Suppressor macrophage treated with lipopolysaccharide for 4 hours (primary cell): ENCODE data around the gene FAM98C.
"Not testable (repeated sequence)": the region's sequence is repeated elsewhere in the genome, so short reads cannot be mapped to it uniquely, and the experiment has no call there.

Experiments used
- DNase-seq: peaks from one replicate; pipeline ENCODE4 v3.0.0-alpha.2; 2020

The FAM98C gene

DNA sequence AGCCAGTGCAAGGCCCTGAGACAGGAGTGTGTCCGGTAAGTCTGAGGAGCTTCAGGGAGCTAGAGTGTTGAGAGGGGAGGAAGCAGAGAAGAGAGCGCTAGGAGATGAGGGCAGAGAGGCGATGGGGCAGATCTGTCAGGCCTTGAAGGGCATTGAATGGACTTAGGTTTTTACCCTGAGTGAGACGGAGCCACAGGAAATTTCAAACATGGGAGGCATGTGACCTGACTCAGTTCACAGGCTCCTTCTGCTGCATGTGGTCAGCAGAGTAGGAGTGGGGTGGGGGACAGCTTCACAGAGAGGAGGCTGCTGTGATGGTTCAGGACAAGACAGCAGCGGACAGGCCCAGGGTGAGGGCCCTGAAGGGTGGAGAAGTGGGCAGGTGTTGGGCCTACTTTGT lies 2.5 kb upstream of the FAM98C start:
- no peak for DNase-seq

DNA sequence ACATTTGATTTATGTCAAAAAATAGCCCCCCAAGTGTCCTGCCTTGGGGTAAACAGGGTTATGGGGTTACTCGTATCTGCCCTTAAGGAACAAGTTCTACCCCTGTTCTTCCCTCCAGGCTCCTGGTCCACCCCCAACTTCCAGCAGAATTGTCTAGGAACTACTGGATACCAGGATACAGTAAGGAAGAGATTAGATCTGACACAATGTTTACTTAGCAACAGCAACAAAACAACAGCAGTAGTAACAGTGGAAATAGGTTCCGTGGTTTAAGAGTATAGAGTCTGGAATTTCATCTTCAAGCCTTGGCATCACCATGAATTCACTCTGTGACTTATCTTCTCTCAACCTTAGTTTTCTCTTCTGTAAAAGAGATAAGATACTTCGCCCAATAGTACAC lies 1.7 kb upstream of the FAM98C start:
- DNase-seq: no peak

DNA sequence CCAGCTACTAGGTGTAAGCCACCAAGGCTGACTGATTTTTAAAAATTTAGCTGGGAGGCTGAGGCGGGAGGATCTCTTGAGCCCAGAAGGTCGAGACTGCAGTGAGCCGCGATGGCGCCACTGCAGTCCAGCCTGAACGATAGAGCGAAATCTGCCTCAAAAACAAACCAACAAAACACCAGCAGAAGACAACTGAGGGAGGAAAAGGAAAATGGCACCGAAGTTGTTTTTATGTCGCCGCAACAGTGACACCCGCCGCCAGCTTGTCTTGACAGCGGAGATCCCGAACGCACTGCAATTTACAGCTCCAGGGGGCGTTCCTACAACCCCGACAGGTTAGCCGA lies 298 bp upstream of the FAM98C start:
- no peak for DNase-seq

DNA sequence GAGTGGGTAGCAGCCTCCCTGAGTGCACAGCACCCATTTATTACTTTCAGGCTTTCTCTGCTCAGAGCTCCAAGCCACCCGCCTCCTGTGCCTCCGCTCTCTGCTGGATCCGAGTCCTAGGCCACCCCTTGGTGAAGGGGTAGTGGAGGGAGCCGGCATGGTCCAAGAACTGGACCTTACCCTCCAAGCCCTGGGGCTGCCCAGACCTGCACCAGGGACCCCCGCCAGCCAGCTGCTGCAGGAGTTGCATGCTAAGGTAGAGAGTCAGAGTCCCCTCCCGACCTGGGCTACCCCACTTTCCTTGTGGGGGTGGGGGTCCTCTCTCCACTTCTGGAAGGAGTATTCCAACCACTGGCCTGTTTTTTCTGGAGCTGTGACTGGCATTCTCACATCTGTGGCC lies 2.0 kb downstream of the FAM98C start:
- no peak for DNase-seq

DNA sequence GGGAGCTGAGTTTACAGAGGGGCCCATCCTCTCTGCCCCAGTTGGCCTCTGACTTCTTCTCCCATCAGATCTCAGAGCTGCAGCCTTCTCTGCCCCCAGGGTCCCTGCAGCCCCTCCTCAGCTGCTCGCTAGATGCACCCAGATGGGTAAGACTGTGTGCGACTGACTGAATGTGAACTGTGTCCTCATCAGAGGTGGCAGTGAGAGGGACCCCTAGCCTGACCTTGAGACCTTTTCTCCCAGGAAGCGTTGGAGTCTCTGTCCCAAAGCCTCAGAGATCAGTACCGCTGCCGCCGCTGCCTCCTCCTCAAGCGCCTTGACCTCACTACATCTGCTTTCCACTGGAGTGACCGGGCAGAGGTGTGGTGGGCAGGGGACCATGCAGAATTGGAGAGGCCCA lies 2.4 kb downstream of the FAM98C start:
- no peak for DNase-seq

DNA sequence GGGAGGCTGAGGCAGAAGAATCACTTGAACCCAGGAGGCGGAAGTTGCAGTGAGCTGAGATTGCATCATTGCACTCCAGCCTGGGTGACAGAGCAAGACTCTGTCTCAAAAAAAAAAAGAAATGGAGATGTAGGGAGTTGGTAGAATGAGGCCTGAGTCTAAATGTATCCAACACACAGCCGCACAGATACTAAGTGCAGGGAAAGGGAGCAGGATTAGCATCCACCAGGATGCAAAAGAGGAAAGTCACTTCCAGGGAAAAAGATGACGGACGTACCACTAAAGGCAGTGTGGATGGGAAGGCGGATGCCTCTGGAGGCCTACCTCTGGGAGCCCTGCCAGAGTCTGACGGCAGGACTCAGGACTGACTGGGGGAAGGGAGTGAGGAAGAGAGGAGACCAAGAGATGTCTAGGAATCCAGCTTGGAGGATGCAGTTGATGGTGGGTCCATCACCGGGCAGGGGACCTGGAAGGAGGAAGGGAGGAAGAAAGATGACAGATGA lies 6.8 kb downstream of the FAM98C start:
- no peak for DNase-seq

DNA sequence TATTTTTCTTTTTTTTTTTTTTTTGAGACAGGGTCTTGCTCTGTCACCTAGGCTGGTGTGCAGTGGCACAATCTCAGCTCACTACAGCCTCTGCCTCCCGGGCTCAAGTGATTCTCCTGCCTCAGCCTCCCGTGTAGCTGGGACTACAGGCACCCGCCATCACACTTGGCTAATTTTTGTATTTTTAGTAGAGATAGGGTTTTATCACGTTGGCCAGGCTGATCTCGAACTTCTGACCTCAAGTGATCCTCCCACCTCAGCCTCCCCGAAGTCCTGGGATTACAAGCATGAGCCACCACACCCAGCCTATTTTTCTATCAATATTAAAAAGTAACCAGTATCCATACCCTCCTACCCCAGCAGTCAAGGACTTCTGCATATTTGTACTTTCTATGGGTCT lies 7.5 kb downstream of the FAM98C start:
- not testable (repeated sequence) for DNase-seq

DNA sequence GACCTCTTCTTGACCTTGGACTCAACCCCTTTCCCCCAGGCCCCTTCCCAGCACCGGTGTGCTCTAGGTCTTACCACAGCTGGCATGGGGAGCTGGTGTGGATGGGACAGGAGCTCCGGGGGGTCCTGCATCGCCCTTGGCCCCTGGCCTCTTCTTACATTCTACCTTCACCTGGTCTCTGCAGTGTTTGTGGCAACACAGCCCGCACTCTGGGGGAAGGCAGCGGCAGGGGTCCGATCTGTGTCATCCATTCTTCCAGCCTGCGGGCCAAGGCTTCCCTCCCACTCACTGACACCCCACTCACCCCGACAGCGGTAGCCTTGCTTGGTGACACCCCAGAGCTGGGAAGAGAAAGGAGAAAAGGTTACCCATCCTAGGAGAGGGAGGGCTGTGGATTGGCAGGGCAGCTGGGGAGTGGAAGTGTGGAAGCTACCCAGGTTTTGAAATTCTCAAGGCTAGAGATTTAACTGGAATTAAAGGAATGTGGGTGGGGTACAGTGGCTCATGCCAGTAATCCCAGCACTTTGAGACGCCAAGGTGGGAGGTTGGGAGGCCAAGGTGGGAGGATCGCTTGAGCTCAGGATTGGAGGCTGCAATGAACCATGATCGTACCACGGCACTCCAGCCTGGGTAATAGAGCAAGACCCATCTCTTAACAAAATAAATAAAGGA lies 8.3 kb downstream of the FAM98C start:
- DNase-seq: no peak

DNA sequence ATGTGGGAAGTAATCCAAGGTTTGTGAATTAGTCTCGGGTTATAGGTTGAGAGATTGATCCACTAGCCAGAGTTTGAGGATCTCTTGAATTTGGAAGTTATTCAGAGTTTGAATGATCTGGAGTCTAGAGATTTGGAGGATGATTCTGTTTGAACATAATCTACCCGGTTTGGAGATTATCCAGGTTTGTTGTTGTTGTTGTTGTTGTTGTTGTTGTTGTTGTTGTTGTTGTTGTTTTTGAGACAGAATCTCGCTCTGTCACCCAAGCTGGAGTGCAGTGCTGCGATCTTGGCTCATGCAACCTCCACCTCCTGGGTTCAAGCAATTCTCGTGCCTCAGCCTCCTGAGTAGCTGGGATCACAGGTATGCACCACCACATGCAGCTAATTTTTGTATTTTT lies 9.0 kb downstream of the FAM98C start:
- not testable (repeated sequence) for DNase-seq

DNA sequence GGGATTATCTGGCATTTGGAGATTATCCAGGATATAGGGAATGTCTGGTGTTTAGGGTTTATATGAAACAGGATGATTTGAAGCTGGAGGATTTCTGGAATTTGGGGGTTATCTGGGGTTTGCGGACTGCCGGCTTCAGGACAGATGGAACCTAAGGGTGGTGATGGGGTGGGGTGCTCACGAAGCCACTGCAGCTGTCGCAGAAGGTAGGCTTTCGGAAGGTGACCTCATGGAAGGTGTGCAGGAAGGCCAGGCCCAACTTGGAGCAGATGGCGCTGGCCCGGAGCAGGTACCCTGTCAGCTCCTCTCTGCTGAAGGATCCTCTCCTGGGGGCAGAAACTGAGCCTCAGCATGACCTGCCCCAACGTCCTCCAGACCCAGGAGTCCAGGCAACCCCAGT lies 9.6 kb downstream of the FAM98C start:
- DNase-seq: no peak

DNA sequence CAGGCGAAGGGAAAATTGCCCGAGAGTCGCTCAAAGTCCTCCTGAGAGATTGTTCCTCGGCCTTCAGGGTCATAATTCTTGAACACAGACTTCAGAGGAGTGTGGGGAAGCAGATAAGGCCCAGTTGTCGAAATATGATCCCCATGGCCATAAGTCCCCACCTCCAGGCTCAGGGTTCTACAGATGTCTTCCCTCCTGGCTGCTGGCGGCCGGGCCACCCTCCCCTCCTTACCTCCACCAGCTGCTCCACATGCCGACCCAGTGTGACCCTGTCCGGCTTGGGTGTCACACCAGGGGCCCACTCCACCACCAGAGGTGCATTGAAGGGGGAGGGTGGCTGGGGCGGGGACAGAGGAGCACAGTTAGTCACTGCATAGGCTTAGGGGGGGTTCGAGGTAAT lies 10.1 kb downstream of the FAM98C start:
- DNase-seq: no peak

DNA sequence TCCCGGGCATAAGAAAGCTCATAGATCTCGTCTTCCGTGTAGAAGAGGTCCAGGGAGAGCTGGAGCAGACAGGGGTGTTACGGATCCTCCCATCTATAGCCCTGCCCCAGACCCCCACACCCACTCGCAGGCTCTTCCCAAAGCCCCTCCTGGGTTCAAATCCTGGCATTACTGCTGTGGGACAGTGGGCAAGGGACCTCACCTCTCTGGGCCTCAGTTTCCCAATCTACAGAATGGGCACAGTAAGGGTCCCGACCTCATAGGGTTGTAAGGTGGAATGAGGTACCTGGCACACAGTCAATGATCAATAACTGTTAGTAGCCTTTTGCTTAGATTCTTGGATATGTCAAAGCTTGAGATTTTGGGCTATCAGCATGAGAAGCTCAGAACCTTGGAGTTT lies 10.5 kb downstream of the FAM98C start:
- no peak for DNase-seq

DNA sequence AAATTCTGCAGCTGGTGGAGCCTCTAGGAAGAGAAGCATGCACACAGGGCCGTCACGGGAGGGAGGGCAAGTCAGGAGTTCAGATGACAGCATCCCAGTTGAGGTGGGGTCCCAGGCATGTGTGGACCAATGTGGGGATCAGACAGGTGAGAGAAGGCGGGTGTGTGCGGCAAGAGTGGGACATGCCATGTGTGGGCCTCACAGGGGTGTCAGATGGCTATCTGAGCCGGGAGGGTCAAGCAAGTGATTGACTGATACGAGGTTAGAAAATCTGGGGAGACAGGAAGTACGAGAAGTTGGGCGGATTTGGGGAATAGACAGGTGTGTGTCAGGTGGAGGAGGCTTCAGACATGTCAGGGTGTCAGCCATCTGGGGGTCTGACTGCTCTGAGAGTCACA lies 14.3 kb downstream of the FAM98C start:
- DNase-seq: no peak

DNA sequence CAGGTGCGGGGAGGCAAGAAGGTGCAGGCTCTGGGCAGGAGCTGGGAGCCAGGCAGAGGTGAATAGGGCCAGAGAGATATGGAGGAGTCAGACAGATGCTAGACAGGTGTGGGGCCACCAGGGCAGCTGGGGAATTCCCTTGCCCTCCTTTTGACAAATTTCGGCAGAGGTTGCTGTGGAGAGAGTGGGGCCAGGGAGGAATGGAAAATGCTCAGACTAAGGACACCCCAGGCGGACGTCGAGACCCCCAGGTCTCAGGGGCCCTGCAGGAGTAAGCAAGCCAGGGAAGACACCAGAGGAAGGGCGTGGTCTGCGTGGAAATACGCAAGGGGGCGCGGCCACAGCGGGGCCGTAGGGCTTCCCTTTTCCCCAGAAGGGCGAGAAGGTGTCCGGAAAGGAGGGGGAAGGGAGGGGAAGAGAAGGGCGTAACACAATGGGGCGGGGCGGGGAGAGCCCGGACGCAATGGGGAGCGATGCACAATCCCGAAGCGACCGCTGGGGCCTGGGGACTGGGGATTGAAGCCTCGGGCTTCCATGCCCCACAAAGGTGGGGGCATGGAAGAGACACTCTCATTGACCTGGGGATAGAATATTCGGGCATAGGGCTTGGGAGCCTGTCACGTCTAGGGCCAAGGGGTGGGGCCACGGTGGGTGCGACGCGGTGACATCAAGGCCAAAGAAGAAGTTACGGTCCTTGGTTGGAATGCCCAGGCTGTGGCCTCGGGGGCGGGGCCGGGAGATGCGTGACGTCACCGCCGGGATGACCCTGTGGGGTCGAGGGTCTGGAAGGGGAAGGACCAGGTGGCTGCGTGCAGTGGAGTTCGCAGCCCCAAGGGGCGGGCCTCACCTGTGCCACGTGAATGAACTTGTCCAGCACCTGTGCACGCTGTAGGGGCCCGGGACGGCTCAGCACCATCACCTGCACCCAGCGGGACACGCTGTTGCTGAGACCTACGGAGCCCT lies 14.9 kb downstream of the FAM98C start:
- DNase-seq: peak; percentile 88

DNA sequence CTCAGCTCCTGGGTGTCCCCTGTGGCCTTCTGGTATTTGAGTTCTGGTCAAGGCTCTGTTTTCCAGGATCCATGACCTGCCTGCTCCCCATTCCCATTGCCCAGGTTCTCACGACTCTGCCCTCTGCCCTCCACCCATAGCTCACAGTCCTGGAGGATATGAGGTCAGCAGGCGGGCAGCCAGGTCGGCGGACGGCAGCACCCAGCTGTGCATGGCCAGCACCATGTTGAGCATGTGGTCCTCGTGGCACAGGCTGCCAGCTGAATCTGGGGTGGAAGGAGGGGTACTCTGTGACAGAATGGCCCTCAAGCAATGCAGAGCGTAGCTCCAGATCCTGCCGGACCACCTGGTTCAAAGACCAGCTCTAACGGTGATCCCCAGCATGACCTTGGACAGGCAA lies 18.0 kb downstream of the FAM98C start:
- DNase-seq: no peak

DNA sequence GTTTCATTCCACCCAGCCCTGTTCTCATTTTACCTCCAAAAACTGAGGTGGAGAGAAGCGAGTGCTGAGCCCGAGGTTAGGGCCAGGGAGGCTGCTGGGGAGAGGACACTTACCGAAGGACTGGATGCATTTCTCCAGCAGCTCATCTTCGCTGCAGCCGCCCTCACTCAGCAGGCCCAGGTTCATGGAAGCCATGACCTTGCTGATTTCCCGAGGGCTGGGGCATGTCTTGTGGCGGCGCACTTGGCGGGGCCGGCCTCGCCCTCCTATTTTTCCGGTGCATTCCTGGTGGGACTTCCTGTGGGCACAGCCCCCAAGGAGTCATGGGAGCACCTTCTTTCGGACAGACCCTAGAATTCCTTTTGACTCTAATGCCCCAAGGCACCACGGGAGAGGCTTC lies 19.0 kb downstream of the FAM98C start:
- no peak for DNase-seq

DNA sequence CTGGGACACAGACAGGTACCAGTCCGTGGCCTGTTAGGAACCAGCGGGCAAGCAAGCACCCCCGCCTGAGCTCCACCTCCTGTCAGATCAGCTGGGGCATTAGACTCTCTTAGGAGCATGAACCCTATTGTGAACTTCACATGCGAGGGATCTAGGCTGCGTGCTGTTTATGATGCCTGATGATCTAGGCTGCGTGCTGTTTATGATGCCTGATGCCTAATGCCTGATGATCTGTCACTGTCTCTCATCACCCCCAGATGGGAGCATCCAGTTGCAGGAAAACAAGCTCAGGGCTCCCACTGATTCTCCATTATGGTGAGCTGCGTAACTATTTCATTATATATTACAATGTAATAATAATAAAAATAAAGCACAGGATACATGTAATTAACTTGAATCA lies 19.5 kb downstream of the FAM98C start:
- no peak for DNase-seq

DNA sequence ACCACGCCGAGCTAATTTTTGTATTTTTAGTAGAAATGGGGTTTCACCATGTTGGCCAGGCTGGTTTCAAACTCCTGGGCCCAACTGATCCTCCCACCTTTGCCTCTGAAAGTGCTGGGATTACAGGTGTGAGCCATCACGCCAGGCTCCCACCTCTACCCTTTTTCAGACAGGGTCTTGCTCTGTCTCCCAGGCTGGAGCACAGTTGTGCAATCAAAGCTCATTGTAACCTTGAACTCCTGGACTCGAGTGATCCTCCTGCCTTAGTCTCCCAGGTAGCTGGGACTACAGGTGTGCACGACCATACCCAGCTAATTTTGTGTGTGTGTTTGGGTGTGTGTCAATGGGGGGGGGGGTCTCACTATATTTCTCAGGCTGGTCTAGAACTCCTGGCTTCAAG lies 21.4 kb downstream of the FAM98C start:
- no peak for DNase-seq

DNA sequence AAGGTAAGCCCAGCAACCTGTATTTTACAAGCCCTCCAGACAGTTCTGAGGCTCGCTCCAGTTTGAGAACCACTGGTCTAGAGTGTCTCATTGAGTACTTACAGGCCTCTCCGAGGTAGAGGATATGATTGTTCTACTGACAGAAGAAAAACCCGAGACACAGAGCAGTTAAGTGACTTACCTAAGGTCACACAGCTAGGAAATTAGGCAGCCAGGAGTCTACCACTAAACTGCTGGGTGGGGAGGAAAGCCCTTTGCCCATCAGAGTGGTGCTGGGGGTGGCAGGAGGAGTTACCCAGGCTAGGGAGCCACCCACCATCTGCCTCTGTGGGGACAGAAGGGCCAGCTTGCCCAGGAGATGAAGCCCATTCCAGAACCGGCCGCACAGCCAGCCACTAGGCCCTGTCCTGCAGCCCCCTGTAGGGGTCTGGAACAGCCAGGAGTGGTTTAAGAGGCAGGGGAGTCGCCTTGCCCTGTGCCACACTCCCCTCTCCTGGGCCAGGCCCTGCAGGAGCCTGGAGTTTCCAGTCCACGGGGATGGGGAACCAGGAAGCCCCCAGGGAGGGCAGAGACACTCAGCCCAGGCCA lies 22.4 kb downstream of the FAM98C start:
- peak; percentile 4 for DNase-seq

DNA sequence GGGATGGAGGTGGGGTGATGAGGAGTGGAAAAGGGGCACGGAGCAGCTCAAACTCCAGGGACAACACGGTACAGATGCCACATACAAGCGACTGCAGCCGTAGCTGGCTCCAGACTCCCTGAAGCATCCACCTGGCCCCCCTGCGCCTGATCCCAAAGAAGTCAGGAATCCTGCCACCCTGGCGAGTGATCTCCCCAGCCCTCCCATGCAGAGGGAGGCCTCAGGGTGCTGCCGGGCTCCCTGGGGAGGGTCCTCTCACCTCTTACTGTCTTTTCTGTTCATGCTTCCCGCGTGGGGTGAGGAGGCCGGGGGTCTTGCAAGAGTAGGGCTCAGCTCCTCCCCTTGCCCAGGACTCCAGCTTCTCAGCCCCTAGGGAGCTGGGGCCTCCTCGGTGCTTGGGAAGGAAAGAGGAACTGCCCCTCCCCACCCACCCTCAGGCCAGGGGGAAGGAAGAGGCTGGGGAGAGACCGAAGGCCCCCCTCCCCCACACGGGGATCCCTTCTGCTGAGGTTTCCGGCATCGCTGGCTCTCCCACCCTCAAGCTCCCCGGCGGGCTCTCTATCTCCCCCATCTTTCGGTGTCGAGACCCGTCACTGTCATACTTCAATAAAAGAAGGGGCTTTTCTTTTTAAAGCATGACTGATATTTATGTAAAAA lies 23.0 kb downstream of the FAM98C start, which contains the start of gene RASGRP4:
Gene RASGRP4 (minus strand): TSS at position 410 of the 657 bp plus-strand sequence. CDS start 128 bp downstream, at position 282.
- DNase-seq: peak; percentile 60

DNA sequence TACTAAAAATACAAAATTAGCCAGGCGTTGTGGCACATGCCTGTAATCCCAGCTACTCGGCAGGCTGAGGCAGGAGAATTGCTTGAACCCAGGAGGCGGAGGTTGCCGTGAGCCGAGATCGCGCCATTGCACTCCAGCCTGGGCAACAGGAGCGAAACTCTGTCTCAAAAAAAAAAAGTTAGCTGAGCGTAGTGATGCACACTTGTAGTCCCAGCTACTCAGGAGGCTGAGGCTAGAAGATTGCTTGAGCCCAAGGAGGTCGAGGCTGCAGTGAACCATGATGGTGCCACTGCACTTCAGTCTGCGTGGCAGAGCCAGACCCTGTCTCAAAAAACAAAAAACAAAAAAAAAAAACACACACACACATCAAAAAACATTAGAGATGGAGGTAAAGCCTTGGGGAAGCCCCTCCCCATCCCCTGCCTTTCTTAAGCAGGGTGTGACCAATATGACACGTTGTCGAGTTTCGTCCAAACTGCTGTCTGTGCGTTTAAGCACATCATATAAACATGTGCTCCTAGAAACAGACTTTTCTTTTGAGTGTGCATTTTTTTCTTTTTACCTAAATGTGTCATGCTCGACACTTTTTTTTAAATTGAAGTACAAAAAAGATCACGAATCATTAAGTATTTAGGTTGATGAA lies 24.3 kb downstream of the FAM98C start:
- peak; percentile 14 for DNase-seq

DNA sequence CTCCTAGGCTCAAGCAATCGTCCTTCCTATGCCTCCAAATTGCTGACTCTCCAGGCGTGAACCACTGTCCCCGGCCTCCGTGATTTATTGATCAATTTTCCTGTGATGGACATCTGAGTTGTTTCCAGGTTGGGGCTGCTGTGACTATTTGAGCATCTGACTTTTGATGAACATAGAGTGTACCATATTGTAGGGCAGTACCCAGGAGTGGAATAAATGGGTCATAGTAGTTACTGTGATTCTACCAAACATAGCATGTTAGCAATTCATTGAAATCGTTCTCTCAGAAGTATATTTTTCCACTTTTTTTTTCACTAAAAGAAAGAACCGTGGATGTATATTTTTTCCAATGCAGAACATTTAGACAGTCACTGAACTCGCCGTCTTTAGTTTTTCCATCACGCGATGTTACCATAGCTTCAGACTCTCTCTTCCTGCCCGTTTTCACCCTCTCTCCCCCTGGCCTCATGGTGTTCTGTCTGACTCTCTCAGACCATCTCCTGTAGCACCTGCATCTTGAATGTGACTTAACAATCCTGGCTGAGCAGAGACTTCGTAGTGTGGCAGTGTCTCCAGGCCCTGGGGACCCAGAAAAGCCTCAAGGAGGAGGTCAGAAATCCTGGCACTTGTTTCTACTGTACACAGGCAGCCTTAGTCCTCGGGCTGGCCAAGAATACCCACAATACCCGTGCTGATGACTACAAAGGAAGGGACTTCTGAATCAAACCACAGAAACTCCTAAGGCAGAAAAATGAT lies 26.3 kb downstream of the FAM98C start:
- no peak for DNase-seq
